GM12801 (cell line): ENCODE data around the gene TXNL4B.

Experiments used
- CTCF ChIP-seq: IDR thresholded peaks from one replicate; pipeline ENCODE4 v1.5.1; 2011; ENCODE audit warnings: control low read depth; ENCODE audit not compliant: insufficient read length; ENCODE audit errors: extremely low read depth

TXNL4B gene

GRCh38 chr16:72131036-72131435 lies 37.6 kb upstream of the TXNL4B start:
- TF ChIP-seq CTCF, result no peak

GRCh38 chr16:72129976-72130656 lies 36.7 kb upstream of the TXNL4B start:
- TF ChIP-seq CTCF, result no peak

- TF ChIP-seq CTCF, result no peak
These were observed 35.3 kb upstream of the TXNL4B start for GRCh38 chr16:72128701-72129100.

GRCh38 chr16:72126429-72126765 lies 33.0 kb upstream of the TXNL4B start:
- TF ChIP-seq CTCF, result no peak

- TF ChIP-seq CTCF, result no peak
These were observed 32.4 kb upstream of the TXNL4B start for GRCh38 chr16:72125635-72126428.

- TF ChIP-seq CTCF, result no peak
These were observed 31.6 kb upstream of the TXNL4B start for GRCh38 chr16:72124761-72125634.

- no peak for TF ChIP-seq CTCF
These were observed 30.7 kb upstream of the TXNL4B start for GRCh38 chr16:72124148-72124547.
